GM13976 (cell line): Measurements from ENCODE around the gene TM6SF1.

Experiments used
- DNase-seq: peaks from one replicate; pipeline ENCODE4 v3.0.0; 2012; ENCODE audit warnings: low spot score
- in situ Hi-C: fragments of 300-500 bp; cut with MboI; formaldehyde crosslinking; loops from one replicate; pipeline ENCODE4 v1.12.0; 2022; ENCODE audit warnings: low sequenced_read_pairs, mixed read lengths, inconsistent platforms; ENCODE audit not compliant: unreplicated experiment
- TF ChIP-seq, protein P1 (sequence below): IDR thresholded peaks from 2 replicates; pipeline ENCODE4 v1.5.1; 2012; ENCODE audit warnings: borderline replicate concordance, mild to moderate bottlenecking; ENCODE audit not compliant: insufficient read depth; ENCODE audit errors: extremely low read depth, missing control alignments, control extremely low read depth

Gene TM6SF1

GRCh38 chr15:83111149-83111548, 3.7 kb downstream of the TM6SF1 start:
- in situ Hi-C loops, result no loop called here
- no peak for DNase-seq
- TF ChIP-seq, protein P1, sequence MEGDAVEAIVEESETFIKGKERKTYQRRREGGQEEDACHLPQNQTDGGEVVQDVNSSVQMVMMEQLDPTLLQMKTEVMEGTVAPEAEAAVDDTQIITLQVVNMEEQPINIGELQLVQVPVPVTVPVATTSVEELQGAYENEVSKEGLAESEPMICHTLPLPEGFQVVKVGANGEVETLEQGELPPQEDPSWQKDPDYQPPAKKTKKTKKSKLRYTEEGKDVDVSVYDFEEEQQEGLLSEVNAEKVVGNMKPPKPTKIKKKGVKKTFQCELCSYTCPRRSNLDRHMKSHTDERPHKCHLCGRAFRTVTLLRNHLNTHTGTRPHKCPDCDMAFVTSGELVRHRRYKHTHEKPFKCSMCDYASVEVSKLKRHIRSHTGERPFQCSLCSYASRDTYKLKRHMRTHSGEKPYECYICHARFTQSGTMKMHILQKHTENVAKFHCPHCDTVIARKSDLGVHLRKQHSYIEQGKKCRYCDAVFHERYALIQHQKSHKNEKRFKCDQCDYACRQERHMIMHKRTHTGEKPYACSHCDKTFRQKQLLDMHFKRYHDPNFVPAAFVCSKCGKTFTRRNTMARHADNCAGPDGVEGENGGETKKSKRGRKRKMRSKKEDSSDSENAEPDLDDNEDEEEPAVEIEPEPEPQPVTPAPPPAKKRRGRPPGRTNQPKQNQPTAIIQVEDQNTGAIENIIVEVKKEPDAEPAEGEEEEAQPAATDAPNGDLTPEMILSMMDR, result no peak

GRCh38 chr15:83112233-83112955, 4.9 kb downstream of the TM6SF1 start:
- TF ChIP-seq, protein P1, result no peak
- no peak for DNase-seq

DNA sequence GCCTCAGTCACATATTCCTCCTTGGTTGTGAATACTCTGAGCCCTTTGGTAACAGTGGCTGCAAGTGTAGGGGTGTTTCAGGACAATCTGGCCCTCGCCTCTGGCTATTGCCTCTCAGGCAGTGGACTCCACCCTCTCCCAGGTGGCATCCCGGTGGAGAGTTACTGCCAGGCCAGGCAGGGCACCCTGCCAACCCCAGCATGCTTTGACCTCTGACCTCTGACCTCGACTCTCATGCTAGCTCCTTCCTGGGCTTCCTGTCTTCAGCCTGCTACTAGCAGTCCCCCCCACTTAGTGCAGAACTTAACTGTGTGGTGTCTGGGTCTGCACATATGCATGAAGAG, 5.5 kb downstream of the TM6SF1 start:
- in situ Hi-C loops, result no loop called here
- DNase-seq, result no peak
- TF ChIP-seq, protein P1, result no peak

More at GRCh38 chr15:83112233-83112955, 4.9 kb downstream of the TM6SF1 start:
- in situ Hi-C loops, result no loop called here

DNA sequence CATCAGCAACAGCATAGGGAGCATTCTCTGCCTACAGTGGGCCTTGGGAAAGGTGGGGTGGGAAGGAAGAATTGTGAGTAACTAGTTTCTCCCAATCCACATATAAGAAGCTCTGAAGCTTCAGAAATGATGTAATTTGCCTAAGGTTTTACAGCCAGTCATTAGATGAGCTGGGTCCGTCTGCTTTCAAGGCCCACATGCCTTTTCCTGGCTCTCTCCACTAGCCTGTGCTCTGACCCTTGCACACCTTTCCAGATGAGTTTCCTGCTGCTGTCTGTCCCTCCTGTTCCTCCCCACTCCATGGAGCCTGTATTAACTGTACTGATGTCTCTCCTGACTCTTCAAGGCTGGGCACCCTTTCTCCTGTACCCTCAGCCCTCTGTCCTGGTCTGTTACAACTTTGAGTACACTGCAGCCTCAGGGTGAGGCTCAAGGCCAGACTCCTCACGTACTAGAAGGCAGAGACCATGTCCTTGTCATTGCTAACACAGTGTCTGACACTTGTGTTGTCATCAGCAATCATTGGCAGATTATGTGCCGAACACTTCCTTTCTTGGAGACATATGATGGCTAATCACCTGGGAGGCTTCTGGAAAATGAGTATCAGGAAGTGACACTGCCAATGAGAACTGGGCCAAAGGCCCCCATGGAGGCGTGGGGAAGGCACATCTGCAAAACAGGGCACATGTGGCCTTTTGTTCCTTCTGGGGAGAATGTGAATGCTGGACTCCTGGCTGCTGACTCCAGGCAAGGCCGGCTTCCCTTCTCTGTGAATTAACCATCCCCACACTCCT, 6.6 kb downstream of the TM6SF1 start:
- DNase-seq, result no peak
- TF ChIP-seq, protein P1, result no peak
- in situ Hi-C loops, result no loop called here

GRCh38 chr15:83114856-83115255, 7.4 kb downstream of the TM6SF1 start:
- in situ Hi-C loops, result no loop called here

GRCh38 chr15:83115410-83115809, 8.0 kb downstream of the TM6SF1 start:
- TF ChIP-seq, protein P1, result no peak
- no peak for DNase-seq
- in situ Hi-C loops, result no loop called here

More at GRCh38 chr15:83114856-83115255, 7.4 kb downstream of the TM6SF1 start:
- DNase-seq, result no peak
- TF ChIP-seq, protein P1, result no peak
